NCI-H774 (cell line): ENCODE results near the gene TOX3.

Source experiments
- DNase-seq: peaks from one replicate; lab custom pipeline; 2025; lab: John Stamatoyannopoulos, UW

The TOX3 gene

DNA sequence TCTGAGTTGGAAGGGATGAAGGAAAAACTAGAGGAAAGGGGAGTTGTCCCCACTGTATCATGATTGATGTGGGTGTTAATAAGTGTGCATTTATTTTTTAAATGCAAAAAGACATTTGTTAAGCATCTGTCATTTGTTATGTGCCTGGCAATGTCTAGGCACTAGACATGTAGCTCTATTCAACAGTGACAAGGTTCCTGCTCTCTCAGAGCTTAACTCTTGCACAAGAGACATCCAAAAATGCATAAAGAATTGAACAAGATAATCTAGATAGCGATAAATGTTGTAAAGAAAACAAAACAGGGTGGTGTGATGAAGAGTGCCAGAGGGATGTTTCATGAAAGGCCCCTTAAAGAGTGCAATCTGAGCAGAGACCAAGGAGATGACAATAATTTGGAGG is 148.9 kb downstream of the TOX3 start:
- no peak for DNase-seq

GRCh38 chr16:52393448-52393847 is 153.5 kb downstream of the TOX3 start:
- no peak for DNase-seq

DNA sequence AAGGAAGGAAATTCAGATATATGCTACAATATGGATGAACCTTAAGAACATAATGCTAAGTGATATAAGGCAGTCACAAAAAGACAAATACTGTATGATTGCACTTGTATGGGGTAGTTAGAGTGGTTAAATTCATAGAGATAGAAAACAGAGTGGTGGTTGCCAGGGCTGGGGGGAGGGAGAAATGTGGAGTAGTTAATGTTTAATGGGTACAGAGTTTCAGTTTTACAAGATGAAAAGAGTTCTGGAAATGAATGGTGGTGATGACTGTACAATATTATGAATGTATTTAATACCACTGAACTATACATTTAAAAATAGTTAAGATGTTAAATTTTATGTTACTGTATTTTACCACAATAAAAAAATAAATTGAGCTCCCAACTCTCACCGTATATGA is 157.9 kb downstream of the TOX3 start:
- DNase-seq, result no peak
